GM19328 (cell line): ENCODE data around the gene CDK2.
"Not testable (repeated sequence)": the region's sequence is repeated elsewhere in the genome, so short reads cannot be mapped to it uniquely, and the experiment has no call there.

Experiments used
- ATAC-seq: cut with Tn5 transposase; IDR thresholded peaks from one replicate; pipeline ENCODE4 v1.9.1; 2021; ENCODE audit warnings: mild to moderate bottlenecking, moderate library complexity; ENCODE audit not compliant: unreplicated experiment

CDK2 gene

DNA sequence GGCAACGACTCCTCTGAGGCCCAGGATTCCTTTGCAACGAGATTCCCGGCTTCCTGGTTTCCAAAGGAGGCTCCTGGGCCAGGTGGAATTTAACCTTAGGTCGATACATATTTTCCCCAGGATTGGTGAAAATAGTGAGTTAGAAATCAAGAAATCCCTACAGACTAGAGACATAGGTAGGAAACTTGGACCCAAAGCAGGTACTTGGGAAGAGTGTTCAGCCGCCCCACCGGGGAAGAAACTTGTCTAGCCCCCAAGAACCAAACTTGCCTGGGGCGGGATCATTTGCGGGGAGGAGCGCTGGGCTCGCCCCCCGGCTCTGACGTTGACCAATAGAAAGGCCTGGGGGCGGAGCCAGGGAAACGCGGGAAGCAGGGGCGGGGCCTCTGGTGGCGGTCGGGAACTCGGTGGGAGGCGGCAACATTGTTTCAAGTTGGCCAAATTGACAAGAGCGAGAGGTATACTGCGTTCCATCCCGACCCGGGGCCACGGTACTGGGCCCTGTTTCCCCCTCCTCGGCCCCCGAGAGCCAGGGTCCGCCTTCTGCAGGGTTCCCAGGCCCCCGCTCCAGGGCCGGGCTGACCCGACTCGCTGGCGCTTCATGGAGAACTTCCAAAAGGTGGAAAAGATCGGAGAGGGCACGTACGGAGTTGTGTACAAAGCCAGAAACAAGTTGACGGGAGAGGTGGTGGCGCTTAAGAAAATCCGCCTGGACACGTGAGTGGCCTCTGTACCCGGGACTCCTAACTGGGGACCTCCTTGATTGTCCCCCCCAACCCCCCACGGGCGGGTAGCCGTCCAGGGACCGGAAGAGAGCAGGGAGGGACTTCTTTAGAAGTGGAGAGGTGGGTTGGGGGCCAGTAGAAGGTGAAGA, at the start of gene CDK2:
CDK2 (plus strand) TSS at position 423 of the 874 bp plus-strand sequence; CDS start at position 602, 179 bp downstream.
- peak; percentile 92 for ATAC-seq

DNA sequence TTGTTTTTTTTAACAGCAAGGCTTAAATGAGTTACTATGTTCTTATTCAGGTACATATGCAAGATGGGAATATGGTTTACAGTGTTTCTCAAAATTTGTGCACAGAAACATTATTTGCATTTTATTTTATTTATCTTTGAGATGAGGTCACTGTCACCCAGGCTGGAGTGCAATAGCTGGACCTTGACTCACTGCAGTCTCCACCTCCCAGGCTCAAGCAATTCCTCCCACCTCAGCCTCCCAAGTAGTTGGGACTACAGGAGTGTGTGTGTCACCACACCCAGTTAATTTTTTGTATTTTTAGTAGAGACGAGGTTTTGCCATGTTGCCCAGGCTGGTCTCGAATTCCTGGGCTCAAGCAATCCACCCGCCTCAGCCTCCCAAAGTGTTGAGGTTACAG, 47.6 kb upstream of the CDK2 start:
- not testable (repeated sequence) for ATAC-seq

DNA sequence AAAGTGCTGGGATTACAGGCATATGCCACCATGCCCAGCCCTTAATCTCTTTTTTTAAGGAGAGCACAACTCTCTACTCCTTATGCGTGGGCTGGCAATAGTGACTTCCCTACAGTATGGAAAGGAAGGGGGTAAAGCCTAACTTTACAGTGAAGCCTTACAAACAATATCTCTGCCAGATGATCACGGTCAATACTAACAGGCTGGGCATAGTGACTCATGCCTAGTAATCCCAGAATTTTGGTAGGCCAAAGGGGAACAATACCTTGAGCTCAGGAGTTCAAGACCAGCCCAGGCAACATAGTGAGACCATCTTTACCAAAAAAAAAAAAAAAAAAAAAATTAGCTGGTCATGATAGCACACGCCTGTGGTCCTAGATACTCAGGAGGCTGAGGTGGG, 44.5 kb upstream of the CDK2 start:
- no peak for ATAC-seq

GRCh38 chr12:55923648-55924047, 43.0 kb upstream of the CDK2 start:
- ATAC-seq = not testable (repeated sequence)

GRCh38 chr12:55925371-55925770, 41.3 kb upstream of the CDK2 start:
- ATAC-seq = no peak

DNA sequence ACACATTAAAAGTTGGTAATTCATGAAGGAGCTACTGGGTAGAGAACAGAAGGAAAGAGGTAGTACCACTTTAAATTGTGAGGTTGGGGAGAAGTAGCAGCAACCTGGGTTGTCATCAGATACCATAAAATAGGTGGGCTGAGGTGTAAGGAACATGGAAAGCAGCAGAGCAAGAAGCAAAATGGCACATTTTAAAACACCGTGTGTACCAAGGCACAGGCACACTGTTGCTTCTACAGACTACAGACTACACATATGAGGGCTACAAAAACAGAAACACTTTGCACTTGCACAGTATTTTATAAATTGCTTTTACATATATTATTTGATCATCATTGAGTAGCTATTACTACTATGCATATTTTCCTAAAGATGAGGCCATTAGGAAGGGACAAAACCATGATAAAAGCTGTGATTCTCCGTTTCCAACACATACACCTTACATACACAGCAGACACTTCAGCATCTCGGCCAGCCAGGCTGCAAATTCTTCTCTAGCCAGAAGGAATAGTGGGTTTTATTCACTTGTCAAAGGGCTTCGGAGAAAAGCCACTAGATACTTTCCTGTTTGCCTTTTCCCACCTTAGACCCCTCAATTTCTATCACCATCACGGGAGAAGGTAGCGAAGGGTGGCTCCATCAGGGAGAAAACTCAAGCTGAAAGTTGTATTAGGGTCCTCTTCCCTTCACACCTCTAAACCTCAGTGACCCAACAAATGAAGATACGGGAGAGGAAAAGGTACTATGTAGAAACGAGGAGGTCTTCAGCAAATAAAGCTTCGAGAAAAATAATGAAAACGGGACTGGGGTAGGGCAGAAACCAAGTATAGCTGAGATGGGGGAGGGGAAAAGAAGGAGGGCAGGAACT, 40.5 kb upstream of the CDK2 start:
- ATAC-seq = no peak

DNA sequence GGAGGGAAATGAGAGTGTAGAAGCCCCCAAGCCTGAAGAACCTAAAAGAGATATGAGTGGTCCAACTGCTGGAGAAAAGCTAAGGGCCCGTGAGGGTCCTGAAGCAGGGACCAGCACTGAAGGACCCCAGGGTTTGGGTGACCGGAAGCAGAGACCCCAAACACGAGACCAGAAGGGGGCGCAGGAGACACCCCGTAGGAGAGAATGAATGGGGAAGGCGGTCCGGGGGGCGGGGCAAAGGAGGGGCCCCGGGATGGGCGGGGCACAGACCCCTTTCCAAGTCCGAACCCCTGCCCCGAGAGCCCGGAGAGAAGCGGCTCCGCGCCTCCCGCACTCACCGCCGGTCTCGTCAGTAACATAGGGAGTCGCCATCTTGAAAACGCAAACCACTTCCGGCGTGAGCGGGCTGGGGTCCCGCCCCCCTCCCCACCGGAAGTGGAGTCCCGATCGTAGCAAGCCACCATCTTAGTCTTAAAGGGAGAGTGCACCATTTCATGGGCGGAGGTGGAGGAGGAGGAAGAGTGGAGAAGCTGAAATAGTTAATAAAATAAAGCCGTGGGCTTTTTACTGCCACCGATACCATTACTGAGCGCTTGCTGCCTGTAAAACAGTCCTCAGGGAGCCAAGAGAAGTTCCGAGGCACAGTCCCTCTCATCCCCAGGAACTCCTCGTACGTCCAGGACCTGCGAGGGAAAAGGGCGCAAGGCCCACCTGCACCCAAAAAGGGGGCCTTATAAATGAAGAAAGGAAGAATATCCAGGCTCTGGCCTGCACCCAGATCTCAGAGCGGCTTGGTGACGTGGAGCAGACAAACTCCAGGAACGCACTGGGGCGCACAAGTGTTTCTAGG, 39.7 kb upstream of the CDK2 start:
- peak; percentile 32 for ATAC-seq

DNA sequence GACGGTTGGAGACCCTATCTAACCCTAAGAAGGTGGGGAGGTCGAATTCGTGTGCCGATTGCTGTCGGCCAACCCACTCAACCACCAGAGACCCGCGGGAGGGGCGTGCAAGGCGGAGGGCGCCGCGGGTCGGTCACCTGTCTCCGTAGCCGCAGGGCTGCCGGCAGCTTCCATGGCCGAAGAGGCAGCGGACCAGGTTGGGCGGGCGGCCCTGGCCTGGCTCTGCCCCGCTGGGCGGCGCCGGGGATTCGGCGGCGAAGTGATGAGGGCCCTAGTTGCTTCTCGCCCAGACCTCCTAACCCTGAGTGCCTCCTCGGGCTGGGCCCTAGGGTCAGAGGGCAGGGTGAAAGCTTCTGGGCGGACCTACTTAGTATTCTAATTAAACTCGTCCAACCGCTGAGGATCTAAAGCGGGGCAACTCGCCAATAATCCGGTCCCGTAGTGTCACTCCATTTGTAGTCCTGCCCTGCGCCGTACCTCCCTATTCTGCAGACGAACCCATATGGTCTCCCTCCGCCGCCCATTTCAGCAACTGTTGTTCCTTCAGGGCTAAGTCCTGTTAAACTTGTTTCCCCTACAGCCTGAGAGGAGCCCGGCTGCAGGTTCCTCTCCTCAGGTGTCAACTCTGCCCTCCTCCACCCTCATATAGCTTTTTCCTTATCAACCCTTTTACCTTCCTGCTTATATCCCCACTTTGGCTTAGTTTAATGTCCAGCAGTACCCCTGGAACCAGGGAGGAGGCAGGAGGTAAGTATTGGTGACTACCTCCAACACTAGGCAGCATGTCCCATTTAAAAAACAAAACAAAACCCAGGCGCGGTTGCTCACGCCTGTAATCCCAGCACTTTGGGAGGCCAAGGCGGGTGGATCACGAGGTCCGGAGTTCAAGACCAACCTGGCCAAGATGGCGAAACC, 38.8 kb upstream of the CDK2 start, which contains the start of gene PYM1:
PYM1 (minus strand) TSS at position 307 of the 915 bp plus-strand sequence; CDS start at position 174, 133 bp downstream.
- ATAC-seq = peak; percentile 38

GRCh38 chr12:55929306-55929791, 37.3 kb upstream of the CDK2 start:
- ATAC-seq = peak; percentile 27

DNA sequence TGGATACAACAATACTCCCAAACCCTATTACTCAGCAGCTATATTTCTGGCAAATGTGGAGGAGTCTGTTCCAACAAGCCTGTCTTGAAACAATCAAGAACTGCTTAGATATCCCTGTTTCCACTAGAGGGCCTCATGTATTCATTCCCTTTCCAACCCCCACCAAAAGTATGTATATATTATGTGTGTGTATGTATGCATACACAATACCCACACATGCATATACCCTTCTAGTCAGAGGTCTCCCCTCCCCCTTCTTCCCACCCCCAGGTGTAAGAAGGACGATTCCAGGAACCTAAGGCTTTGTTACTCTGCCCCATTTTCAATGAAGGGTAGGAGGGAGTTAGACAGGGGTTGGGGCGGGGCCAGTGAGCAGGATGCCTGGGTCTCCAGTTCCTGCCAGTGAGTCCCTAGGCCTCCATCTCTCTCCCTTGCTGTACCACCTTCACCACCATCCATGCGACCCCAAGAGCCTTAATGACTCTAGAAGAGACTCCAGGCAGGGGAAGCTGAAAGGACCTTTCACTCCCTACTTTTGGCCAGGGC, 35.8 kb upstream of the CDK2 start, which contains the start of gene DGKA:
DGKA (plus strand) TSS at position 392 of the 546 bp plus-strand sequence. CDS start 5,342 bp downstream, outside the sequence.
- ATAC-seq = no peak

DNA sequence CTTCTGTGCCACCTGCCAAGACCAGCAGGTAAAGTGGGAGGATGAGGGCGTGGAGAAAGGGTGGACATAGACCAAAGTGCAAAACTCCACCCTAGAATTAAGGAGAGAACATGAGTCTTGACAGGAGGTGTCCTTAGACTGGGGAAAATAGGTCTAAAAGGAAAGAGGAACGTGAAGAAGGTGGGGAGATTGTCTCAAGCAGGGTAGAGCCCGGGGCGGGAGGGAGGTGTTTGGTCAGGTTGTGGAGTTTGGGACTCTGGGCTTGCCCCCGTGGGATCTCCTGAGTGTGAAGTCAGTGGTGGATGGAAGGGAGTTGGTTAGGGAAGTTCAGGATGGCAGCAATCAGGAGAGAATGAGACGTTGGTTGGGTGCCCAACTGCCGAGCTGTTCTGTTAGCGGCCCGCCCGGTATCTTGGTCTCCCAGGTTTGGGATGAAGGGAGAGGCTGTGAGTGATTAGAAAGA, 35.3 kb upstream of the CDK2 start:
- ATAC-seq = no peak

- ATAC-seq = no peak
Observed at GRCh38 chr12:55931780-55932550, 34.7 kb upstream of the CDK2 start.

GRCh38 chr12:55932551-55932910, 34.1 kb upstream of the CDK2 start:
- ATAC-seq = no peak

- no peak for ATAC-seq
Observed at GRCh38 chr12:55933169-55933798, 33.3 kb upstream of the CDK2 start.

GRCh38 chr12:55933799-55934742, 32.6 kb upstream of the CDK2 start:
- ATAC-seq = no peak

- no peak for ATAC-seq
Observed at GRCh38 chr12:55934773-55935172, 31.9 kb upstream of the CDK2 start.

GRCh38 chr12:55935738-55936151, 30.9 kb upstream of the CDK2 start:
- ATAC-seq = no peak
